ENCODE data around the gene EFCAB6.

GRCh38 chr22:43509337-43509736 is 302.8 kb downstream of the EFCAB6 start:
- TF ChIP-seq POLR2A (IDR thresholded peaks at IDR 0.05; ENCODE audit: low read depth, low read length): no peak
- TF ChIP-seq POLR2AphosphoS5 (IDR thresholded peaks at IDR 0.05; ENCODE audit: low read depth, low read length): no peak
- TF ChIP-seq POU2F2 (IDR thresholded peaks at IDR 0.05; ENCODE audit: low read depth, low read length): no peak
- TF ChIP-seq TAF1 (IDR thresholded peaks at IDR 0.05; ENCODE audit: low read depth, low read length): no peak

Measured in GM12891 (cell line).